Caco-2 (cell line): ENCODE results near the gene PPFIBP2. TPM values are rescaled to one million over a fixed set of nuclear protein-coding genes. Genes with fewer than 3 reads are reported as not detected.

ENCODE experiments used
- BruUV-seq: library from RNA; stranded (reverse); fragments of 400-500 nt; replicated peaks from 2 replicates; lab custom pipeline; 2021; lab: Mats Ljungman, UMichigan
- CTCF ChIA-PET: fragments of 300-600 bp; sonication (Branson Sonifier 250); formaldehyde crosslinking; loops from one replicate; lab custom pipeline; 2022; ENCODE audit warnings: antibody characterized with exemption; lab: Charles Lee
- POLR2A ChIA-PET: fragments of 300-600 bp; sonication (Branson Sonifier 250); formaldehyde crosslinking; loops from one replicate; lab custom pipeline; 2022; ENCODE audit warnings: antibody characterized with exemption; lab: Charles Lee
- DNase-seq, 2 experiments: peaks; one replicate each; pipeline versions ENCODE4 v3.0.0 to v3.0.0-alpha.2; 2020 to 2022
- H3K27me3 ChIP-seq: replicated peaks from 2 replicates; pipeline ENCODE4 v1.6.0; 2011; ENCODE audit warnings: low read length; ENCODE audit not compliant: control insufficient read depth, insufficient read depth
- H3K36me3 ChIP-seq: 2 replicates; pipeline ENCODE4 v1.5.1; 2011; ENCODE audit warnings: low read length; ENCODE audit not compliant: control insufficient read depth, insufficient read depth
- H3K4me1 ChIP-seq: fragments of 250-450 bp; sonication (Bioruptor Pico); 2 replicates; pipeline ENCODE4 v1.5.1; 2020; ENCODE audit warnings: mild to moderate bottlenecking
- H3K4me3 ChIP-seq: 2 replicates; pipeline ENCODE4 v1.5.1; 2011; ENCODE audit warnings: low read depth, mild to moderate bottlenecking, control low read depth, low read length
- H3K9me3 ChIP-seq: fragments of 250-450 bp; sonication (Bioruptor Pico); 2 replicates; pipeline ENCODE4 v1.5.1; 2020; ENCODE audit warnings: mild to moderate bottlenecking, moderate library complexity
- H3K27ac Mint-ChIP-seq: one replicate; pipeline ENCODE4 v1.8.0; 2022; ENCODE audit warnings: mixed read lengths; ENCODE audit not compliant: unreplicated experiment
- H3K27me3 Mint-ChIP-seq: one replicate; pipeline ENCODE4 v1.8.0; 2022; ENCODE audit warnings: mixed read lengths; ENCODE audit not compliant: insufficient read depth, unreplicated experiment
- H3K36me3 Mint-ChIP-seq: one replicate; pipeline ENCODE4 v1.8.0; 2022; ENCODE audit warnings: mild to moderate bottlenecking, mixed read lengths; ENCODE audit not compliant: insufficient read depth, unreplicated experiment
- H3K4me1 Mint-ChIP-seq: one replicate; pipeline ENCODE4 v1.8.0; 2022; ENCODE audit warnings: low read depth, mixed read lengths; ENCODE audit not compliant: unreplicated experiment
- H3K4me3 Mint-ChIP-seq: one replicate; pipeline ENCODE4 v1.8.0; 2022; ENCODE audit warnings: mild to moderate bottlenecking, moderate library complexity, mixed read lengths; ENCODE audit not compliant: unreplicated experiment
- H3K9me3 Mint-ChIP-seq: one replicate; pipeline ENCODE4 v1.8.0; 2022; ENCODE audit warnings: mixed read lengths; ENCODE audit not compliant: unreplicated experiment
- intact Hi-C: fragments of 100-400 bp; cut with micrococcal nuclease; formaldehyde crosslinking; loops from one replicate; pipeline ENCODE4 v1.10.0; 2022; ENCODE audit not compliant: unreplicated experiment
- total RNA-seq: library from RNA; stranded (reverse); gene quantifications from 2 replicates; pipeline ENCODE4 v1.2.3, GENCODE V29; 2022
- TF ChIP-seq, protein P1 (sequence below), 2 experiments: fragments of 200-600 bp in 1 of 2; IDR thresholded peaks; 1 replicate in 1 of 2; 2 replicates in 1 of 2; pipeline versions ENCODE4 v1.5.1 to v1.8.0; 2011 to 2022; ENCODE audit warnings: antibody characterized with exemption in 1 of 2, control low read depth in 1 of 2, inconsistent platforms in 1 of 2, low read depth in 1 of 2, low read length in 1 of 2, mild to moderate bottlenecking in 1 of 2, moderate library complexity in 1 of 2; ENCODE audit not compliant: insufficient read depth in 1 of 2, severe bottlenecking in 1 of 2, unreplicated experiment in 1 of 2

PPFIBP2 gene
- total RNA-seq, 1 experiment from 2014 or later = 72.5 TPM

DNA sequence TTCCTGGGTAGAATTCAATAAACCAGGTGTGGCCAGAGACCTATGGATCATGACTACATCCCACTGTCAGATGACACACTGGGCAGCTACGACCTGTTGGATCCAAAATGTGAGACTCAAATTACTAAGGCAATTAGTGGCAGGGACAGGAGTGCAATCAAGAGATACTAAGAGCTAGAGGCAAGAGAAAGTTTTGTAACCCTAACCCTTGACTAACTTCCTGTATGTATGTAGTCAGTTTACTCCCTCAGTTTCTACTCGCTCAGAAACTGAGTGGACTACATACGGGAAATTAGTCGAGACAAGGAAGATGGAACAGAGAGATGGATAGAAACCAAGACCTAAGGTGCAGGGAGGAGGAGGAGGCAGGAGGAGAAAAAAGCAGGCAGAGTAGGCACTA, 156.8 kb downstream of the PPFIBP2 start:
- Mint-ChIP-seq H3K4me1 (peaks cover 1% of the 10 kb centered on the region), H3K27ac (no peak overlapping the region), H3K4me3 (no peak overlapping the region), H3K9me3 (no peaks in the 10 kb centered on the region), H3K27me3 (peaks cover under 1% of the 10 kb centered on the region), H3K36me3 (peaks cover 60% of the 10 kb centered on the region)
- no peak for DNase-seq
- Histone ChIP-seq H3K4me3 (no peak overlapping the region), H3K36me3 (peaks cover 2% of the 10 kb centered on the region), H3K27me3 (no peaks in the 10 kb centered on the region), H3K9me3 (no peaks in the 10 kb centered on the region), H3K4me1 (peaks cover 6% of the 10 kb centered on the region)
- ChIA-PET CTCF (no interaction called here), POLR2A (no interaction called here)
- TF ChIP-seq, protein P1, sequence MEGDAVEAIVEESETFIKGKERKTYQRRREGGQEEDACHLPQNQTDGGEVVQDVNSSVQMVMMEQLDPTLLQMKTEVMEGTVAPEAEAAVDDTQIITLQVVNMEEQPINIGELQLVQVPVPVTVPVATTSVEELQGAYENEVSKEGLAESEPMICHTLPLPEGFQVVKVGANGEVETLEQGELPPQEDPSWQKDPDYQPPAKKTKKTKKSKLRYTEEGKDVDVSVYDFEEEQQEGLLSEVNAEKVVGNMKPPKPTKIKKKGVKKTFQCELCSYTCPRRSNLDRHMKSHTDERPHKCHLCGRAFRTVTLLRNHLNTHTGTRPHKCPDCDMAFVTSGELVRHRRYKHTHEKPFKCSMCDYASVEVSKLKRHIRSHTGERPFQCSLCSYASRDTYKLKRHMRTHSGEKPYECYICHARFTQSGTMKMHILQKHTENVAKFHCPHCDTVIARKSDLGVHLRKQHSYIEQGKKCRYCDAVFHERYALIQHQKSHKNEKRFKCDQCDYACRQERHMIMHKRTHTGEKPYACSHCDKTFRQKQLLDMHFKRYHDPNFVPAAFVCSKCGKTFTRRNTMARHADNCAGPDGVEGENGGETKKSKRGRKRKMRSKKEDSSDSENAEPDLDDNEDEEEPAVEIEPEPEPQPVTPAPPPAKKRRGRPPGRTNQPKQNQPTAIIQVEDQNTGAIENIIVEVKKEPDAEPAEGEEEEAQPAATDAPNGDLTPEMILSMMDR (IDR thresholded peaks at IDR 0.05; ENCODE audit: insufficient read depth in 1 of 2, low read depth in 1 of 2, low read length in 1 of 2, severe bottlenecking in 1 of 2, unreplicated experiment in 1 of 2) = no peak
- intact Hi-C loops = no loop called here
- no TSS peak for BruUV-seq

DNA sequence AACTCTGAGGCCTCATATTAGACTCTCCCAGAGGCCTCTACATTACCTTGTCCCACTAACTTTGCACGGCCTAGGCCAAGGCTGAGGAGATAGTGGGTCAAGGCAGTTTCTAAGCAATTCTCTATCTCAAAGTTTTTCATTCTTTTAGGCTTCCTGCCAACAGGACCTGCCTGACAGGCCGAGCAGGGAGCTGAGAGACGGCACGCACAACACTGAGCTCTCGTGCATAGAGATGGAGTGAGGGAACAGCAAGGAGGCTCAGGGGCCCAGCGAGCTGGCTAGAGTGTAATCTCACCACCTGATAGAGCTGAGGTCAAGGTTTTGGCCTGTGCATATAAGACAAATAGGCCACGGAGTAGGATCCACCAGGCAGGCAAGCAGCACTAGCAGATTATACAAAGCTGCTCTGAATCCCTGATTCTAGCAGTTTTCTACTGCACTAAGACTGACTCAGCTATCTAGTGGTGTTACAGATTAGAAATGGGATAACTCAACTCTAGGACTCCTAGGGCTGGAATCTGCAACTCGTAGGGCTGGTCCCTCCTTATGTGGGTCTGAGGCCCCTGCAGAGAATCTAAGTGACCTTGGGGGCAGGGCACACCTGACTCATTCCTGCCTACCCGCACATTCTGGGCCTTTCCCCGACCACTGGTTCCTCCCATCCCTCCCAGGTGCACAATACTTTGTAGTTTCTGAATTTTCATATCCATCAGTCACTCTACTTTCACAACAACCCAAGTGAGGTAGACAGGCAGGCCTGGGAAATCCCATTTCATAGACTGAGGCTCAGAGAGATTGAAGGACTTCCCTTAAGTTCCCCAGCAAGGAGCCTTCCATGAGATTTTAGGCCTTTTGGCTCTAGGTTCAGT, 157.8 kb downstream of the PPFIBP2 start:
- no peak overlapping the region for H3K4me3 Mint-ChIP-seq
- DNase-seq = no peak

DNA sequence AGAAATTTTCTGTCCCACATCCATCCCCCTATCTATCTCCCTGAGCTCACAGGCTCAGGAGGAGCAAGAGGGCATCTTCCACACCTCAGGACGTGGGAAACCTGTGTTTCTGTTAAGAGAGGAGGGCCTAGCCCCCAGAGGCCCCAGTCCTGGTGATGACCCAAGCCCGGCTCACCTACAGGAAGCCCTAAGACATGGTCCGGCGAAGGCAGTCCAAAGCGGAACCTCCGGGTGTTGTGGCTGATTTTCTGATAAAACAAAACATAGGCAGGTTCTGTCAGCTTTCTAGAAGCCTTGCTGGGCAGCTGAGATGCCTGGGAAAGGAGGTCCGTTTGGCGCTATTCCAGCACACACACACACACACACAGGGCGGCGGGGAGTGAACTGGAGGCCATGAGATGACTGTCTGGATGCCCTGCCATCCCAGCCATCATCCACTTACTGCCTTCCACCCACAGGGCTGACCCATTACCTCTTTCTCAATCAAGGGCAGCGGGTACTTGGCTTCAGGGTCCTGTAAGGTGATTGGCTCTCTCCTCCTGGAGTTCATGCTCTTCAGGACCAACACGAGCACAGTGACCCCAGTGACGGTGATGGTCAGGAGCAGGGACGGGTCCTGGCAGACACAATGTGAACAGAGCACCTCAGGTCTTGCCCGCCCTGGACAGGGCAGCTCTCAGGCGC, 158.6 kb downstream of the PPFIBP2 start:
- no peak for DNase-seq

More for the DNA sequence above, 157.8 kb downstream of the PPFIBP2 start:
- no peaks in the 10 kb centered on the region for H3K9me3 Mint-ChIP-seq
- Histone ChIP-seq H3K27me3 (no peaks in the 10 kb centered on the region), H3K9me3 (no peaks in the 10 kb centered on the region), H3K4me1 (peaks cover 6% of the 10 kb centered on the region), H3K36me3 (peaks cover 2% of the 10 kb centered on the region; the same call in 1 of the 2 replicates), H3K4me3 (no peak overlapping the region)
- H3K36me3 Mint-ChIP-seq = peaks cover 51% of the 10 kb centered on the region
- peak overlapping the region; percentile 35 for H3K27ac Mint-ChIP-seq
- TF ChIP-seq, protein P1 (IDR thresholded peaks at IDR 0.05; ENCODE audit: insufficient read depth in 1 of 2, low read depth in 1 of 2, low read length in 1 of 2, severe bottlenecking in 1 of 2, unreplicated experiment in 1 of 2) = no peak
- no TSS peak for BruUV-seq
- ChIA-PET CTCF (interaction anchor here (1.0 kb wide), 1 partner anchor 318 kb away, joined by 3 read pairs; no protein-coding TSS in a partner anchor), POLR2A (interaction anchor here (1.2 kb wide), 1 partner anchor 98 kb away, joined by 3 read pairs; no protein-coding TSS in a partner anchor)
- H3K27me3 Mint-ChIP-seq = peaks cover 2% of the 10 kb centered on the region
- intact Hi-C loops = no loop called here
- H3K4me1 Mint-ChIP-seq = peaks cover 5% of the 10 kb centered on the region

More for the DNA sequence above, 158.6 kb downstream of the PPFIBP2 start:
- TF ChIP-seq, protein P1 (IDR thresholded peaks at IDR 0.05; ENCODE audit: insufficient read depth in 1 of 2, low read depth in 1 of 2, low read length in 1 of 2, severe bottlenecking in 1 of 2, unreplicated experiment in 1 of 2) = no peak
- intact Hi-C loops = no loop called here
- peaks cover 2% of the 10 kb centered on the region for H3K27me3 Mint-ChIP-seq
- no peaks in the 10 kb centered on the region for H3K27me3 ChIP-seq
- H3K36me3 Mint-ChIP-seq = peaks cover 46% of the 10 kb centered on the region
- H3K4me3 ChIP-seq = no peak overlapping the region
- POLR2A ChIA-PET = no interaction called here
- H3K36me3 ChIP-seq = peaks cover 2% of the 10 kb centered on the region; the same call in 1 of the 2 replicates
- H3K4me3 Mint-ChIP-seq = peak overlapping the region; percentile 72
- CTCF ChIA-PET = no interaction called here
- H3K4me1 Mint-ChIP-seq = peaks cover 10% of the 10 kb centered on the region
- no TSS peak for BruUV-seq
- H3K4me1 ChIP-seq = peaks cover 6% of the 10 kb centered on the region
- H3K9me3 Mint-ChIP-seq = no peaks in the 10 kb centered on the region
- no peaks in the 10 kb centered on the region for H3K9me3 ChIP-seq
- H3K27ac Mint-ChIP-seq = no peak overlapping the region
